Cardiac fibroblast (primary cell): ENCODE data around the gene SENP1.

ENCODE experiments used
- DNase-seq, 2 donors: peaks; one replicate each; pipeline versions ENCODE4 v3.0.0 to v3.0.0-alpha.2; 2010; ENCODE audit warnings: low read depth in 2 of 2
- H3K4me3 ChIP-seq, 2 donors: replicated peaks in 1 of 2; 1 replicate in 1 of 2; 2 replicates in 1 of 2; pipeline ENCODE4 v1.5.1; 2011; ENCODE audit warnings: low read depth in 2 of 2, low read length in 2 of 2, mild to moderate bottlenecking in 2 of 2, moderate library complexity in 1 of 2
- TF ChIP-seq, protein P1 (sequence below): IDR thresholded peaks from one replicate; pipeline ENCODE4 v1.5.1; 2011; ENCODE audit warnings: low read depth, mild to moderate bottlenecking, low read length, inconsistent platforms

The SENP1 gene

DNA sequence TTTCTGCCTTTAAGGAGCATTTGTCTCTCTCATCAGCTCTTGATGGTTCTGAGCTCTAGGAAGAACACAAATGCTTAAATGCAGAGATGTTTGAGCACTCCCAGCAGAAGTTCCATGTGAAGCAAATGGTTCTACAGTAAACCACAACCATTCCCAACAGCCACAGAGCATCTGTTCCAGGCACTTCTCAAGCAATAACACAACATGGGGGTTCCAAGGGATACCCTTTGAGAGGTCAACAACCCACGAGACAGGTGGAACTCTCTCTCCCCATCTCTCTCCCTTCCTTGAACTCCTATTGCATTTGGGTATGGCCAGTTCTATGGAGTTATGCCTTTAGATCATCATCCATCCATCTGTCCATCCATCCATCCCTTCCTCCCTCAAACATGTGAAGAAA lies 96.4 kb downstream of the SENP1 start:
- TF ChIP-seq, protein P1, sequence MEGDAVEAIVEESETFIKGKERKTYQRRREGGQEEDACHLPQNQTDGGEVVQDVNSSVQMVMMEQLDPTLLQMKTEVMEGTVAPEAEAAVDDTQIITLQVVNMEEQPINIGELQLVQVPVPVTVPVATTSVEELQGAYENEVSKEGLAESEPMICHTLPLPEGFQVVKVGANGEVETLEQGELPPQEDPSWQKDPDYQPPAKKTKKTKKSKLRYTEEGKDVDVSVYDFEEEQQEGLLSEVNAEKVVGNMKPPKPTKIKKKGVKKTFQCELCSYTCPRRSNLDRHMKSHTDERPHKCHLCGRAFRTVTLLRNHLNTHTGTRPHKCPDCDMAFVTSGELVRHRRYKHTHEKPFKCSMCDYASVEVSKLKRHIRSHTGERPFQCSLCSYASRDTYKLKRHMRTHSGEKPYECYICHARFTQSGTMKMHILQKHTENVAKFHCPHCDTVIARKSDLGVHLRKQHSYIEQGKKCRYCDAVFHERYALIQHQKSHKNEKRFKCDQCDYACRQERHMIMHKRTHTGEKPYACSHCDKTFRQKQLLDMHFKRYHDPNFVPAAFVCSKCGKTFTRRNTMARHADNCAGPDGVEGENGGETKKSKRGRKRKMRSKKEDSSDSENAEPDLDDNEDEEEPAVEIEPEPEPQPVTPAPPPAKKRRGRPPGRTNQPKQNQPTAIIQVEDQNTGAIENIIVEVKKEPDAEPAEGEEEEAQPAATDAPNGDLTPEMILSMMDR = no peak
- no peak for DNase-seq
- H3K4me3 ChIP-seq = no peak overlapping the region

DNA sequence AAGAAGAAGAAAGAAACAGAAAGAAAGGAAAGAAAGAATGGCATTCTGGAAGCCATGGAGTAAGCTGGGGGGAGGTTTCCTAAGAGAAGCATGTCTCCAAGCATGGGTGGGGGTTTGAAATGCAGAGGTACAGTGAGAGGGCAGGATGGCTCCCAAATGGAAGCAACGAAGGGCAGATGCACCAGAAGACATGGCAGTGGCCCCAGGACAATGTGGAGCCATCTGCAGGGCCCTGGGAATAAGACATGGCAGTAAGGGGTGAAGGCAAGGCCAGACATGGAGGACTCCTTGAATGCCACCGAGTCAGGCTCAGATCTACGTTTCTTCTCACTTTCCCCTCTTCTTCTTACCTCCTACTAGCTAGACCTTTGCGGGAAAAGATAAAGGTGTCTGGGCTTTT lies 96.9 kb downstream of the SENP1 start:
- no peak for DNase-seq
- no peak overlapping the region for H3K4me3 ChIP-seq
- TF ChIP-seq, protein P1 = no peak

DNA sequence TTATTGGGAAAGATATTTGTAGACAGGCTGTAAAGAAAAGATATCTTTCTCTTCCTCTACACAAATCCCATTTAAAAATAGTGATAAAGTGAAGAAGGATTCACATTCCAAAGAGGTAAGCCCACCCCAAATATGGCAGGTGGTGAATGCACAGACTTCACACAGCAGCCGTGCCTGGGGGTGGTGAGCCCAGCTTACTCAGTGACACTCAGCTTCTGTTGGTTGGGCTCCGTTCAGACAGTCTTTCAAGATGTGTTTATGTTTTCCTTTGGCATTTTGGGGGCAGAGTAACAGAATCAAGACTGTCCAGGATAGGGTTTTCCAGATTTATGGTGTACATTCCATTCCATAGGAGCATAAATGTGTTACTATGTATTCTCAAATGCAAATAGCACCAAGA lies 97.5 kb downstream of the SENP1 start:
- DNase-seq = no peak
- TF ChIP-seq, protein P1 = no peak
- H3K4me3 ChIP-seq = no peak overlapping the region

DNA sequence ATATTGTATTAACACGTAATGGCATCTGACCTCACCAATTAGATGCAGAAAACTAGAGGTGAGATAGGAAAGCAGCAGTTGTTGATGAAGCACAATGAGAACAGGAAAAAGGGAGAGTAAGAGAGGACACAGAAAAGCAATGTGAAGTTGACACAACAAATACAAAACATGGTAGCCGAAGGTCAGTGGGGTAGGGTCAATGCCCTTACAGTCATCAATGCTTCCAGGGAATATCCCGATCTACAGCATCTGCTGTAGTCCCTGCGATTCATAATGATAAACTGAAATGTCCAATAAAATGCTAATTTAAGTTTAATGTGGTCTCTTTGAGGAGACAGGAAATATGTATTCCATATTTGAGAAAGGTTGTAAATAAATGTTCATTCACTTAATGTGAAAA lies 98.7 kb downstream of the SENP1 start:
- no peak overlapping the region for H3K4me3 ChIP-seq
- TF ChIP-seq, protein P1 = no peak
- no peak for DNase-seq

DNA sequence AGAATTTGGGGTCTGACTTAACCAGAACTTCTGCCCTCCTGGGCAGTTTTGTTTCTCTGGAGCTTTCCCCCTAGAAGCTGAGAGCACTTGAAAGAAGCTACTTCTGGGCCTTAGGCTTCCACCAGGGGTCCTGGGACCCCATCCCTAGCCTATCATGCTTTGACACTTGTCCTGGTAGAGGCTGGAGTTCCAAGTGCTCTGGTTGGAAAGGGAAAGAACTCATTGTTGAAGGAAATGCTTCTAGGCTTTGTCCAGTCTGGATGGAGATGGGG lies 100.2 kb downstream of the SENP1 start:
- H3K4me3 ChIP-seq = no peak overlapping the region
- DNase-seq = no peak
- TF ChIP-seq, protein P1 = no peak

DNA sequence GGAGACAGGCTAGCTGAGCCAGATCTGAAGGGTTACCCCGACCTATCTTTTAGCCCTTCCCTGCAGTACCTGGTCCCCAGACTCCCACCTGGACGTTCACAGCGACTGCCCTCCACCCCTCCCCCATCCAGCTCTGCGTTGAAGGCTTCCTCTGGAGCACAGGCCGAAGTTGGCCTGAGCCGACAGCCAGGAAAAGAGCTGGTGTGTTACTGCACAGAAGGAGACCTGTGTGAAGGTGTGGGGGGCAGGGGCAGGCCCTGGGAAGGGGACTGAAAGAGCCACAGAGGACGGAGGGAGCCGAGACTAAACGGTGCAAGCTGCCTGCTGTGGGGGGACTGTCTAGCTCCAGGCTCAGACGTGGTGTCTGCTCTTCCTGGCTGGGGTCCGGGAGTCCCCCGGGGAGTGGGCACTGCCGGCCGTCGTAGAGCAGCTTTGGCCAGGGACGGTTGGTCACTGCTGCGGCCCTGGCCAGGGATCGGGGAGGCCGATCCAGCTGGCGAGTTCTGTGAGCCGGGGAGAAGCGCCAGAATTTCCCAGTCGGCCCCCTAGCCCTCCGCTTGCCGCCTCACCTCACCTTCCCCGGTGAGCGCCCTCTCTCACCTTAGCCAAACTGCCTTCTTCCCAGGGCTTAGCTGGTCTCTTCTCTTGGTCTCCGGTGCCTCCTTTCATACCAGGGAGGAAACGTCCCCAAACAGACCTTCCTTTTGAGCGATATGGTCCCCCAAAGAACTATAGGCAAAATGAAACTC lies 100.7 kb downstream of the SENP1 start:
- TF ChIP-seq, protein P1 = no peak
- H3K4me3 ChIP-seq = no peak overlapping the region
- DNase-seq = no peak
